ENCODE measurements around the gene TNS1.
"Not testable (repeated sequence)": the region's sequence is repeated elsewhere in the genome, so short reads cannot be mapped to it uniquely, and the experiment has no call there.

The TNS1 gene

DNA sequence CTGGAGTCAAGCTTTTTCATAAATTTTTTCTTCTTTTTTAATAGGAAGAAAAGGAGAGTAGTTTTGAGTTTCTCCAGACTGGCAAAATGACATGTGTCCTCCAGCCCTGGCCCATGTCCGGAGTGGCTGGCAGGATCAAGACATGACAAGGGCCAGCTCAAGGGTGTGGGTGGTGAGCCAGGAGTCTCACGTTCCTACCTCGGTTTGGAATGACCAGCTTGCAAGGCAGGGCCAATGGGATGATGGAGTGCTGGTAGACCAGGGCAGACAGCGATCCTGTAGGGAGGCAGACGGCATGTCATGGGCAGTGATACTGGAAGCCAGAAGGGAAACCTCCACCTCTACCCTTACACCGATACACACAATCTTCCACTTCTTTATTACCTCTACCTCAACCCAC is 190.6 kb downstream of the TNS1 start:
- DNase-seq (ENCODE audit: low read depth), result no peak

DNA sequence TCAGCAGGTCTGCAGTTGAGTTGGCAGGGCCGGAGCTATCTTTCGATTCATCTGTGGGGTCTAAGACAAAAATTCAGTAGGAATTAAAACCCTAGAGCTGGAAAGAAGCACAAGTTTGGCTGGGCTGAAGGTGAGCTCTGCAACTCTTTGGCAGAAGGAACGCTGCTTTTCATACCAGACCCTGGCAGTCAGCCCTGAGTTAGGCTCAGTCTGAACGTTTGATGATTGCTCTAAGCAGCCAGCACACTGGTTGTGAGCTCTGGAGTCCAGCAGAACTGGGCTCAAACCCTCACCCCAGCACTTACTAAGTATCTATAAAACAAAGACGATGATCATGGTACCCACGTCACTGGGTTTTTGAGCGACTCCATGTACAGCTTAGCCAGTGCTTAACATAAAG is 192.5 kb downstream of the TNS1 start:
- no peak for DNase-seq (ENCODE audit: low read depth)

DNA sequence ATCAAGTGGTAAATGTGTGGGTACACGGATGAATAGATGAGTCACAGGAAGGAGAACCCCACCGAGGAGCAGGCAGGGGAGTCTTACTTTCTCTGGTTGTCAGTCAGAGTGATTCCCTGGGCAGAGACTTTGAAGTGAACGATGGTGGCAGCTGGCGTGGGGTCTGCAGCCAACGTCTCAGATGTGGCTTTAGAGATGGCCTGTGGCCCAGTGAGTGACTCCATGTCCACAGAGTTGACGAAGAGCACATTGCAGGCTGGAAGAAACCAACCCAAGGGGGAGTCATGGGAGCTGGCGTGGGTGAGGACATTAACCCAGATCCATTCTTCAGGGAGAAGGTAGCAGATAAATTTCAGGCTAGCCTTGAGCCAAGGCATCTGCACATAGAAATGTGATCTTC is 193.1 kb downstream of the TNS1 start:
- DNase-seq (ENCODE audit: low read depth), result no peak

DNA sequence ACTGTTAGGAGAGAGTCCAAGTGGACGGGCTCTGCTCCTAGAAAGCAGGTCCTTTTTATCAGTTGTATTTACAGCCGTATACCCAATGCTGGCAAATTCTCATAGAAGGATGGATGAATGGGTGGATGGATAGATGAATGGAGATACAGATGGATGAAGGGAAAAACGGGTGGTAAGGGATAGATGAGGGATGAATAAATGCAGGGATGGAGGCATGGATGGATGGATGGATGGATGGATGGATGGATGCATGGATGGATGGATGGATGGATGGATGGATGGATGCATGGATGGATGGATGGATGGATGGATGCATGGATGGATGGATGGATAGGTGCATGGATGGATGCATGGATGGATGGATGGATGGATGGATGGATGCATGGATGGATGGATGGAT is 193.8 kb downstream of the TNS1 start:
- DNase-seq (ENCODE audit: low read depth), result not testable (repeated sequence)

DNA sequence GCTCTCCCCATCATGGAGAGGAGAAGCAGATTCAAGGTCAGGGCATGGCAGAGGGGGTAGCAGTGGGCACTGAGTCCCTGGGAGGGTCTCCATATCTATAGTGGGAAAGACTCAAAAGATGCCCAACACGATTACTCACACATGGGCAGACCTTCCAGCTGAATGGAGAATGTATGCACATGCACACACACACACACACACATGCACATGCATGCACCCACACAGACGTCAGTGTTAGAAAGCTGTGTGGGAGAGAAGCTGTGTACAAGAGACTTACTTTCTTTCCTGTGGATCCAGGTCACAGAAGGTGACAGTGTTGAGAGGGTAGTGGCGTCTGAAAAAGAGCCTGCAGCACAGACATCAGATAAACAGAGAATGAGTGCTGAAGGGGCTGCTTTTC is 194.5 kb downstream of the TNS1 start:
- no peak for DNase-seq (ENCODE audit: low read depth)

DNA sequence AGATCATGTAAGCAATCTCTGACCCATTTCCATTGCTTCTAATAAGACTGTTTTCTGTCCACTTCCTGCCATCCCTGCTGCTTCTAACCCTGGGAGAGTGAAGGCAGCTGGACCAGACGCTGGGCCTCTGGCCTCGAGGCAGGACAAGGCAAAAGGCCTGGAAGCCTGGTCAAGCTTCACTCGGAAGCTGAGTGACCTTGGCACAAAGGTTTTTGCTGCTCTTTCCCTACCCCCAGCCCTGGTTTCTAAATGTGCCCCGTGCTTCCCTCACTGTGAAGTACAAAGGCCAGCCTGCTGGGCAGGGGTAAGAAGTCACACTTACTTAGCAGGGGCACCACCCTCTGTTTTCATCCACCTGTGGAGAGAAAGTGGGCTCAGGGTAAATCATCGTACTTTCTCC is 195.0 kb downstream of the TNS1 start:
- DNase-seq (ENCODE audit: low read depth), result no peak

DNA sequence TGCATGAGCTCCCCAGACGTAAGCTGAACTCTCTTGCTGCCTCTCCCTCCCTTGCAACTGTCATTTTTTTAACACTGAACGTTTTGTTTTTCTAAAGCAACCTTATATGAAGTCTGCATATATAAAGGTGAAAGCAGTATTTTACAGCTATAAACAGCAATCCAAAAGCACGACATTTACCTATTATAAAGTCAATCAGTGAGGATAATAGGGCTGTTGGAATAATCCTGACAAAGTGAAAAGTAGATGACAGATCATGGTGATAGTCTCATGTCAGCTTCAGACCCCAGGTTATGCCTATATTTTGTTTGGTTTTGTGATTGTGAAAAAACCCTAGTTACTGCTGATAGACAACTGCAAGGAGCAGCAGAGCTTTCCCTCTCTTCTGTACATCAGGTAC is 195.8 kb downstream of the TNS1 start:
- no peak for DNase-seq (ENCODE audit: low read depth)

DNA sequence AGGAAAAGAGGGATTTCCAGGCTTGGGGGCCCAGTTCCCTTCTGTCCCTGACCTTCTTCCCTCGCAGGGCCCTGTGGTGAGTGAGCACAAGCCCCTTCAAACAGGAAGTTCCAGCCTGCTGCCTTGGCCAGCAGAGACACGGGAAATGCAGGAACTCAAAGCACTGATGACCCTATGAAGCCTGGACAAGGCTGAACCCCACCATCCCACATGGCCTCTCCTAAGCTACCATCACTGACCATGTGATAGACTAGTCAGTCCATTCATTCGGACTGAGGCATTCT is 196.4 kb downstream of the TNS1 start:
- no peak for DNase-seq (ENCODE audit: low read depth)

DNA sequence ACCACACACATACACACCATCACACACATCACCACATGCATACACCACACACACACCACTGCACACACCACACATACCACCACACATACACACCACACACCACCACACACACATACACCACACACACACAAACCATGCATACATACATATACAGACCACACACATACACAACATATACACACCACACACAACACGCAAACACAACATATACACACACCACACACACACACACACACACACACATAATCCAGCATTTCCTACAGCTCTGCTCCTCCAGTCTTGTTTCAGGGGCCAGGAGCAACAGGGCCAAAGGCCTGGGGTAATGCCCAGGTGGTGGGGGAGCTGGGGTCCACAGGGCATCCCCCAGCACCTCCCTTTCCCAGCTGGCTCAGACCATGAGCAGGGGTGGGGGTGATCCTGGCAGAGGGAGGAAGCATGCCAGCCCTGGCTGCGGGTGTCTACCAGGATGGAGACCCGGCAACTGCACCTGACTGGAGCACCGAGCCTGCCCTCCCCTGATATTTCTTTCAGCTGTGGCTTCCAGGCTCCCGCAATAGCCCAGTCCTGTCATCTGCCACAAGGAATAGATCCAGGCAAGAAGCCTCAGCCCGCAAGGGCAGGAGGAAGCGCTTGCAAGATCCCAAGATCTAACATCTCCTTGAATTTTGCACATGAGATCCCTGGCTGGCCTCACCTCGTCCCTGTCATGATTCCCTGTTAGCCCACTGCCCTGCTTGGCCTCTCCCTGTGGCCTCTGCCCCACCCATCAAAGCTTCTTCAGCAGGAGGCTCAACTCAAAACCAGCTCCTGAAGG is 196.9 kb downstream of the TNS1 start:
- no peak for DNase-seq (ENCODE audit: low read depth)

DNA sequence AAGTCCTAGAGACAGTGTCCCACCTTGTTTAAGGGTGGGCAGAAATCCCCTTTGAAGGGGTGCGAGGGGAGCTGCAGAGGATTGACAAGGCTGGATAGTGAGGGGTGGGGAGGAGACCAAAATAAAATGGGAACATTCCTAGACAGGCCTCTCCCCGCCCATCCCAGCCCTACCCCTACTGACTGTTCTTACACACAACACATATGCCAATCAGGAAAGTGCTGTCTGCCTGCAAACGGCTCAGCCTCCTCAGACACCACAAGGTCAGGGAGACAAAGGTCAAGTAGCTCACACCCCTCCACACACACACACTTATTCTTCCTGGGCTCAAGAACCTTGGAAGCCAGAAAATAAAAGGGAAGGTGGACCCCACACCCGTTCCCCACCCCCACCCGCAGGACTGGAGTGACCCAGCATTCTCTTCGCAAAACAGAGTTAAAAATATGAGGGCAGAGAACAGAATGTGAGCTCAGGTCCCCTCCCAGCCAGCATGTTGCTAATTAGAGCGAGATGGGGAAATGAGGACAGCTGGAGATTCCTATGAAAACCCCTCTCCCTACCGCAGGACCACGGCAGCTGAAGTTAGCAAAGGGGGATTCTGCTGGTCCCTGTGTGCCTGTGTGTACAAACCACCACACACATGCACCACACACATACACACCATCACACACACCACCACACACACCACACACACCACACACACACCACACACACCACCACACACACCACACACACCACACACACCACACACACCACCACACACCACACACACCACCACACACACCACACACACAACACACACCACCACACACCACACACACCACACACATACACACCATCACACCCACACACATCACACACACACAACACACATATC is 197.8 kb downstream of the TNS1 start:
- no peak for DNase-seq (ENCODE audit: low read depth)

DNA sequence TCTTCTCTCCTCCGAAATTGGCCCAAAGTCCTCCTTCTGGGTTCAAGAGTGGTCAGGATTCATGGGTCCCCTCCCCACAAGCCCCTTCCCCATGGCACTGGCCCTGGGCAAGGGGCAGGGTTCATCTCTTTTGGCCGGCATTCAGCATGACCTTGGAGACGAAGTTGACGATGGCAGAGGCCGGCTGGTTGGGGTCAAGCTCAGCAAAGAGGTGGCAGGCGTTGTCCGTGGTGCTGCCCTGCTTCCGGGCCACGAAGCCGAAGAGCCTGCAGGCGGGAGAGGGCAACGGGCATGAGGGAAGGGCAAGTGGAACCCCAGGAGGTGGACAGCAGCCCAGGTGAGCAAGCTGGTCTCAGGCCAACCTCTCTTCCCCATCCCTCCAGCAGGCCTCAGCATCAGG is 198.5 kb downstream of the TNS1 start:
- DNase-seq (ENCODE audit: low read depth), result no peak

DNA sequence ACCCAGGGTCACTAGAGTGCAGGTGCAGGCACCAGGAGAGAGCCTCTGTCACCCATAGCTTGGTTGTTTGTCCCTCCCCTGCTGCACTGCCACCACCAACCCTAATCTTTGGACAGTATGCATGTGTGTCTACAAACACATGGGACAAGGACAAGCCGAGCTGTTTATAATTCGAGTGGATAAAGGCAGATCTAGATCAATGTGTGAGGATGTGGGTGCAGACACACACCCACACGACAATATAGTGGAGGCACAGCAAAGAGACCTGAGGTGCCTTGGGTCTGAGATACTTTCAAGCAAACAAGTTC is 199.2 kb downstream of the TNS1 start:
- no peak for DNase-seq (ENCODE audit: low read depth)

DNA sequence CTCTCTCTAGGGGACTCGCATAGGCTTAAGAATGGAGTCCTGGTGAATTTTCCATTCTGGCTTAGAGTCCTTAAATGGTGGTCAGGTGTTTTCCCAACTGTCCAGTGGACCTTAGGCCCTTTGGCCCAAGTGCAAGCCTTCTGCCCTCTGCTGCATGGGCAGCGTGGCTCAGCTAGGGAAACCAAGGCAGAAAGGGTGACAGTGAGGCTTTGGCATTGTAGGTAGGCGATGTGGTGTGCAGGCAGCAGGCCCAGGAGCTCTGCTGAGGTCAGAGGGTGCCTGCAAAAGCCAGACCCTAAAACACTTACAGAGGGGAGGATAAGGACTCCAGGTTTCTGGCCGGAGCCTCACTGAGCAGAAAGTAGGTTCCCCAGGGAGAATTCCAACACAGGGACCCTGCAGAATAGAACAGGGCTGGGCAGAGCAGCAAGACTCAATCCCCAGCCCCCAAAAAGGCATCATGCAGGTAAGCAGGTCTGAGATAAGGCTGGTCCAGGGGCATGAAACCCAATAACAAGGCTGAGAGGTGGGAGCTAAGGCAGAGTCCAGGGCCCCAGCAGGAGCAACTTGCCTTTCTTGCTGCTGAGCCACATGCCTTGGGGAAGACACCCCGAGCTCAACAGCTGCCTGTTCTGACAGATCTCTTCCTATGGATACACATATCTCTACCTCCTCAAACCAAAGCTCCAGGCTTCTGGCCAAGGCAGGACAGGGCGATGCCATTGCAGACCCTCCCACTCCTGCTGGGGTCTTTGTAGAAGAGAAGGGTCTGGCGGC is 199.7 kb downstream of the TNS1 start:
- no peak for DNase-seq (ENCODE audit: low read depth)

DNA sequence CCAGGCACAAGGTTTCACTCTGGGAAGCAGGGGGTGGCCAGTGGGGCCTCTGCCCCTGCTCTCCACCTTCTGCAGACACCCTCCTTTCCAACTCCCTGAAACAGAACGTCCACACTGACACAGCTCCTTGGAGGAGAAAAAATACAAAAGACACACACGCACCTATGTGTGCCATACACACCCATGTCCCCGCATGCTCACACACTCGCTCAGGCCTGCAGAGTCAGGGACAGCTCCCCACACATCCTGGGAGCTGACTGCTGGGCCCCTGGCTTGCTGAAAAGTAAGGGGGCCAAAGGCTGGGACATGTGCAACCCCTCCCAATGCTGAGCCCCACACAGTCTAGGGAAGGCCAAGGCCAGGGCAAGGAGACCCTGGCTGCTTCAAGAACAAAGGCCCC is 200.5 kb downstream of the TNS1 start:
- DNase-seq (ENCODE audit: low read depth), result no peak

DNA sequence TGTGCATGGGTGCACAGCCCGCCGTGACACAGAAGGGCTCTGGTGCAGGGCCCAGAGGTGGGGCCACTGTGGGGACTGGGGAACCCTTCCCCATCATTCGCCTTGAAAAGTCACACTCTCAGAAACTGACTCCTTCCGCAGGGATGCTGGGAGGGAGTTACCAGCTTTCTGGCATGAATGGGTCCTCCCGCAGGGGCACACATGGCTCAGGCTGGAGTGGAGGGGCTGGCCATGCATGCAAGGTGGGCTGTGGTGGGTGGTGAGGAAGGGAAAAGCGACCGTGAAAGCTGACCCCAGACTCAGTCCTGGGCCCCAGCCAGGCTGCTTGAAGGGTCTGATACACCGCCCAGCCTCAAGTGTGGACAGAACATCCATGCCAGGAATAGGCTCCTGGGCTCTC is 201.1 kb downstream of the TNS1 start:
- DNase-seq (ENCODE audit: low read depth), result no peak

DNA sequence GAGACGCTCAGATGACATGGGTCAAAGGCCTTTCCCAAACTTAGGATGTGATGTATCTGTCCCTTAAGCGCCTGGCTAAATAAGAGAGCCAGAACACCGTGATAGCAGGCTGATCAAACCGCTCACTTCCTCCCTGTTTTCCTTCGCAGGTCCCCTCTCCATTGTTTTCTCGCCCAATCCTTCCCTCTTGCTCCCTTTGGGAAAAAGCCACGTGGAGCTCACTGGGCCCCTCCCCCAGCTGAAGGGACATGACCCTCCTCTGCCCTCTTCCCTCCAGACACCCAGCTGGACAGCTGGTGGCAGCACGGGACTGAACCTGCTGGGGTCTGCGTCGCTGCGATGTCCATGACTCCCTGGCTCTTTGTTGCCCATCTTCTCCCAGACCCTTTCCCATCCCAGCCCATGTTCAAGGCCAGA is 201.7 kb downstream of the TNS1 start:
- DNase-seq (ENCODE audit: low read depth), result no peak

DNA sequence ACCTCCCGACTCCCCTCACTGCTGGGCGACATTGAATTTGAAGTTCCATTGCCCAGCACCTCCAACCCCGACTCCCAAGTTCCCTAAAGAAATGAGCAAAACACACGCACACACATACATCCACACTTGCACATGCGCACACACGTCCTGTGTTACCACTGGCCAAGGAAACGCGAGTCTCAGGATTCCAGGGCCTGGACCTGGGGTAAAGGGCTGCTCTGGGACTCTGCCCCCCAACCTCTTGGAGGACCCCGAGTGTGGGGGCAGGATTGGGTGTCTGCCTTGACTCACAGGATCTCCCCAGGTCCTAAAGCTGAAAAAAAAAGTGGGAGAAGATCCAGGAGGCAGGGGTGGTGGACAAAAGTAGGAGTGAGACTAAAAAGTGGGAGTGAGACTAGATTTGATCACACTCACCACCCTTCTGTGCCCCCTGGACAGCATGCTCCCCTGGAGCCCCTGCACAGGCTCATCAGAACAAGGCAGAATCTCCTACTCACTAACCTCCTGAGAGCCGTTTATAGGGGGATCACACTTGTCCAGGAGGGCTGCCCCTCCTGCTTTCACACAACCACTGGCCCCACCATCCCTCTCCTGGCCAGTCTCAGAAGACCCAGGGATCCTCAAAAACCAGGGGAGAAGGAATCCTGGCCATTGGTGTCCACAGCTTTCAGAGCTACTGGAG is 202.2 kb downstream of the TNS1 start:
- no peak for DNase-seq (ENCODE audit: low read depth)

DNA sequence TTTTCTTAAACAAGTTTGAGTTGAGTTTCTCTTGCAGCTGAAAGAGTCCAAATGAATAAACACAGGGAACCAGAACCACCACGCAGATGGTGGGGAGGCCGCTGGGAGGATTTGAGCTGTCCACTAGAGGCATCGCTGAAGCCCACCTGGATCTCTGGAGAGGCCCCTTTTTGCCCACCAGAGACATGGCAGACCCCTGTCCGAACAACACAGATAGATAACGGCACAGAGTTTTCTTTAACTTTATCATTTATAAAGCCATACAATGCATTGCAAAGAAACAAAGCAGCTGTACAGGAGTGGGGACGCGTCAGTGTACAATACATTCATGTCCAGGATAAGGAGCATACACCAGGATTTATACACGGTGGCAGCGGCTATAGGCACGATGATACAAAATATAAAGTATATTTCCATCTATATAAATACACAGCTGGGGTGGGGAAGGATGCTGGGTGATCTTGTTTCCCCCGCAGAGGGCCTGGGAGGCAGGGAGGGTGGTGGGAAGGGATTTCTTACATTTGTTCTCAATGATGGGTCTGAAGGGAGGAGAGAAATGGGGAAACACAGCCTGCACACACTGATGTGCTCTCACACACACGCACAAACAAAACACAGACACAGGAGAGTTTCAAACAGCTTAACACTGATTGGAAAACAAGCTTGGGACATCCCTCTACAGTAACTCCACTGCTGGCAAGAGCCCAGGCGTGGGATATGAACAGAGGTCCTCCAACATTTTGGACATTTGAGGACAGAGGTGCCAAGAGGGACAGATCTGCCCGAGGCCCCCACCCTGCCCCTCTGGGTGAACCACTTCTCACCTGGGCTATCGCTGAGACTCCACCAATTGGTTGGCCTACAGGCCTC is 203.0 kb downstream of the TNS1 start:
- DNase-seq (ENCODE audit: low read depth), result no peak

DNA sequence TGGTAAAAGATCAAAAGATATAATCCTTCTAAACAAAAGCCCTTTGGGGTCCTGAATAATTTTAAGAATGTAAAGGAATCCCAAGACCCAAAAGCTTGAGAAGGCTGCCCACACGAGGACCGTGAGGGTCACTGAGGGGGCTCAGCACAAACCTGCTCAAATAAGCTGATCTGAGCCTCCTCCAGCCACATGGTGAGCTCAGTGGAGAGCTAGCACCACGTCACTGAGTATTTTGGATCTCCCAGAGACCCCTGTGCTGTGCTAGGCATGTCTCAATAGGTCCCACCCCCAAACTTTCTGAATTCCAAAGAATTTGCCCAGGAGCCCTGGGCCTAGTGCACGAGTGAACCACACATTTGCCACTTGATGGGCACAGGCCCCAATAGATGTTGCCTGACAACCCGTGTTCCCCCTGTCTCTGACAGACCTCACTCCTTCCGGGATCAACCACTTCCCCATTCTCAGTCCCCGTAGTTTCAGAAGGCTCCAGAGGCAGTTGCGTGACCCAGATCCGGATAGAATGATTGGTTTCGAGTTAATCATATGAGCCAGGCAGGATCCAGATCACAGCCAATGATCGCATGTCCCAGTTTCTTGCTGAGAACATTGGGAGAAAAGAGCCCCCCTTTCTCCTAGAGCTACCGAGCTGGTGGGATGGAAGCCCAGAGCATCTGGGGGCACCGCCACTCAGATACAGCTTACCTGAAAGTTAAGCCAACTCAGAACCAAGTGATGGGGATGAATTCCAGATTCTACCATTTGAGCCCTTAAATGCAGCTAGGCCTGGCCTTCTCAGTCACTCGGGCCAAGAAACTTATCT is 203.8 kb downstream of the TNS1 start:
- DNase-seq (ENCODE audit: low read depth), result peak; percentile 66

DNA sequence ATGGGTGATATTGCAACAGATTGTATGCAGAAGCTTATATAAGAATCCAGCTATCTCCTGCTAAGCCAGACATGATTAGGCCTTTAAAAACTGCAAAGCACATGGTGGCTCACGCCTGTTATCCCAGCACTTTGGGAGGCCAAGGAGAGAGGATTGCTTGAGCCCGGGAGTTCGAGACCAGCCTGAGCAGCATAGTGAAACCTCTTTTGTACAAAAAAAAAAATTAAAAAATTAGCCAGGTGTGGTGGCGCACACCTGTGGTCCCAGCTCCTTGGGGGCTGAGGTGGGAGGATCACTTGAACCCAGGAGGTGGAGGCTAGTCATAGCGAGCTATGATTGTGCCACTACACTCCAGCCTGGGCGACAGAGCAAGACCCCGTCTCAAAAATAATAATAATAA is 204.6 kb downstream of the TNS1 start:
- no peak for DNase-seq (ENCODE audit: low read depth)

DNA sequence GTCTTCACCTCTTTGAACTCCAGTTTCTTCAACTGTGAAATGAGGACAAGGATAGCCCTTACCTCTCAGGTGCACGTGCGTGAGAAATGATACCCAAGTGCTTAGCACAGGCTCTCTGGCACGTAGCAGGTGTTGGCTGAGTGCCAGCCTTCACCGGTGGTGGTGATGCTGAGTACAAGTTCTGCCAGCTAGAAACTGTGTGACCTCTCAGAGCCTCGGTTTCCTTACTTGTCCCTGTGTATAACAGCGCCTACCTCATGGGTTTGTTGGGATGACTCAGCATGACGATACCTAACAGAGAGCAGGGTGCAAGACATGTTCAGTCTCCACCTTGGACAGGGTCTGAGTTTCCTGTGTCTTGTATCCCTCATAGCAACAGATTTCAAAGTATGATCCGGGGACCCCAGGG is 205.1 kb downstream of the TNS1 start:
- DNase-seq (ENCODE audit: low read depth), result no peak
